PFSK-1 (cell line): ENCODE data around the gene RGS3.

Experiments used
- FOXP2 ChIP-seq: optimal IDR thresholded peaks from 2 replicates; pipeline ENCODE3; 2011; ENCODE audit warnings: borderline replicate concordance, control low read depth, inconsistent platforms; ENCODE audit not compliant: insufficient read depth; ENCODE audit errors: extremely low read length, extremely low read depth
- POLR2AphosphoS5 ChIP-seq: IDR thresholded peaks from 2 replicates; pipeline ENCODE4 v1.6.1; 2012; ENCODE audit warnings: low read depth, mild to moderate bottlenecking, control low read depth, low read length, moderate library complexity
- SIN3A ChIP-seq: IDR thresholded peaks from 2 replicates; pipeline ENCODE4 v1.6.1; 2012; ENCODE audit warnings: mild to moderate bottlenecking, low read length, moderate library complexity, borderline replicate concordance; ENCODE audit not compliant: insufficient read depth
- TAF1 ChIP-seq: IDR thresholded peaks from 2 replicates; pipeline ENCODE4 v1.6.1; 2012; ENCODE audit warnings: low read length, control low read depth, borderline replicate concordance; ENCODE audit not compliant: insufficient read depth
- TF ChIP-seq, protein P1 (sequence below), 2 experiments: IDR thresholded peaks; 2 replicates each; pipeline versions ENCODE4 v1.6.1 to v1.8.0; 2011 to 2012; ENCODE audit warnings: low read depth in 2 of 2, low read length in 2 of 2, control low read depth in 1 of 2, inconsistent platforms in 1 of 2, mild to moderate bottlenecking in 1 of 2, moderate library complexity in 1 of 2; ENCODE audit not compliant: insufficient read depth in 1 of 2

Gene RGS3

DNA sequence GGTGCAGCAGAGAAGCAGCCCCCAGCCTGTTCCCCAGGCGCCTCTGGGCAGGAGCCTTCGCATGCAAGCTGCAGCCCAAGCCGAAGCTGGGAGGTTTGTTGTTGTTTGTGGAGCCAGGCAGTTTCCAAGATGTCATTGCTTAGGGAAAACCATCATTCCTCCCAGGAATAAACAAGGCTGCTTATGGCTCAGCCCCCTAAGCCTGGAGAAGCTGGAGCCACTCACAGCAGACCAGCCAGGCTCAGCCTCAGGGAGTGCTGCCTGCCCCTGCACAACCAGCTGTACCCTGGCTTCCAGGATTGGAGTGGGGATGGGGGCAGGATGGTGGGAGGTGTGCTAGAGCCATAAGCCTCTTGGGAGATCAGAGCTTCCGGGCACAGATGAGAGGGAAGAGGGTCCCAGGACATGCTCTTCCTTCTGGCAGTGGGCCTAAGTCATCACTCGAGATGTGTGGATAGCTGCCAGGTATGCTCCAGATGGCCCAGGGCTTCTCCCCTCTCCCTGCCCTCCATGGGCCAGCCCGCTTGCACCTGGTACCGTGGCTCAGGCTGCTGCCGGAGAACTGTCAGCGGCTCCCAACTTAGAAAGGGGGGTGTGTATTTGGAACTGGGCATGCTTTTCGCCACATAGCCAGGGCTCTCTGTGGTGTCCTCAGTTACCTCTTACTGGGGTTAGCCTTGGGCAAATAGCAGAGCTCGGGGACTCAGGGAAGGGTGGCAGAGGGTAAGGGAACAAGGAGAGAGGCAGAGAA is 105.2 kb downstream of the RGS3 start:
- TF ChIP-seq FOXP2 = no peak
- no peak for TF ChIP-seq POLR2AphosphoS5
- TF ChIP-seq, protein P1, sequence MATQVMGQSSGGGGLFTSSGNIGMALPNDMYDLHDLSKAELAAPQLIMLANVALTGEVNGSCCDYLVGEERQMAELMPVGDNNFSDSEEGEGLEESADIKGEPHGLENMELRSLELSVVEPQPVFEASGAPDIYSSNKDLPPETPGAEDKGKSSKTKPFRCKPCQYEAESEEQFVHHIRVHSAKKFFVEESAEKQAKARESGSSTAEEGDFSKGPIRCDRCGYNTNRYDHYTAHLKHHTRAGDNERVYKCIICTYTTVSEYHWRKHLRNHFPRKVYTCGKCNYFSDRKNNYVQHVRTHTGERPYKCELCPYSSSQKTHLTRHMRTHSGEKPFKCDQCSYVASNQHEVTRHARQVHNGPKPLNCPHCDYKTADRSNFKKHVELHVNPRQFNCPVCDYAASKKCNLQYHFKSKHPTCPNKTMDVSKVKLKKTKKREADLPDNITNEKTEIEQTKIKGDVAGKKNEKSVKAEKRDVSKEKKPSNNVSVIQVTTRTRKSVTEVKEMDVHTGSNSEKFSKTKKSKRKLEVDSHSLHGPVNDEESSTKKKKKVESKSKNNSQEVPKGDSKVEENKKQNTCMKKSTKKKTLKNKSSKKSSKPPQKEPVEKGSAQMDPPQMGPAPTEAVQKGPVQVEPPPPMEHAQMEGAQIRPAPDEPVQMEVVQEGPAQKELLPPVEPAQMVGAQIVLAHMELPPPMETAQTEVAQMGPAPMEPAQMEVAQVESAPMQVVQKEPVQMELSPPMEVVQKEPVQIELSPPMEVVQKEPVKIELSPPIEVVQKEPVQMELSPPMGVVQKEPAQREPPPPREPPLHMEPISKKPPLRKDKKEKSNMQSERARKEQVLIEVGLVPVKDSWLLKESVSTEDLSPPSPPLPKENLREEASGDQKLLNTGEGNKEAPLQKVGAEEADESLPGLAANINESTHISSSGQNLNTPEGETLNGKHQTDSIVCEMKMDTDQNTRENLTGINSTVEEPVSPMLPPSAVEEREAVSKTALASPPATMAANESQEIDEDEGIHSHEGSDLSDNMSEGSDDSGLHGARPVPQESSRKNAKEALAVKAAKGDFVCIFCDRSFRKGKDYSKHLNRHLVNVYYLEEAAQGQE (IDR thresholded peaks at IDR 0.05; ENCODE audit: insufficient read depth in 1 of 2, low read depth in 2 of 2, low read length in 2 of 2) = no peak
- no peak for TF ChIP-seq TAF1
- TF ChIP-seq SIN3A = no peak

DNA sequence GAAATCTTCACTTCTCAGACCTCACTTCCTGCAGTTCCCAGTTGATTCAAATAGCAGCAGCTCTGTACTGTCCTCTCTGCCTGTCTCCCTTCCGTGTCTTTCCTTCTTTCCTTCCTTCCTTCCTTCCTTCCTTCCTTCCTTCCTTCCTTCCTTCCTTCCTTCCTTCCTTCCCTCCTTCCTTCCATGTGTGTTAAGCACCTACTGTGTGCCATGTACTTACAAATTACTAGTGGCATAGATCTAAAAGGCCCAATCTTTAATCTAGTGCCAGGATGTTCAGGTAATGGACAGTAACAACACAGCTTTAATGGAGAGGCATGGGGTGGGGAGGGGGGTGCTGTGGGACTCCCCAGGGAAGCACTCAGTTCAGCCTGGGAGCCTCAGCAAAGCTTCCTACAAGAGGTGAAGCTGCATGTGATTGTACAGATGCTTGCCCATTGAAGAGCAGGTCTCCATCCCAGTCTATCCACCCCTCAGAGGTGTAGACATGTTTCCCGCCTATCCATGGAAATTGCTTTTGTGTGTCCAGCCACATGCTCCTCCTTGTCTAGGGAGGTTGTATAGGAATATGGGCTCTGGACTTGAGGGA is 106.0 kb downstream of the RGS3 start:
- TF ChIP-seq, protein P1 (IDR thresholded peaks at IDR 0.05; ENCODE audit: insufficient read depth in 1 of 2, low read depth in 2 of 2, low read length in 2 of 2) = no peak
- TF ChIP-seq POLR2AphosphoS5 = no peak
- no peak for TF ChIP-seq FOXP2
- TF ChIP-seq TAF1 = no peak
- TF ChIP-seq SIN3A = no peak

DNA sequence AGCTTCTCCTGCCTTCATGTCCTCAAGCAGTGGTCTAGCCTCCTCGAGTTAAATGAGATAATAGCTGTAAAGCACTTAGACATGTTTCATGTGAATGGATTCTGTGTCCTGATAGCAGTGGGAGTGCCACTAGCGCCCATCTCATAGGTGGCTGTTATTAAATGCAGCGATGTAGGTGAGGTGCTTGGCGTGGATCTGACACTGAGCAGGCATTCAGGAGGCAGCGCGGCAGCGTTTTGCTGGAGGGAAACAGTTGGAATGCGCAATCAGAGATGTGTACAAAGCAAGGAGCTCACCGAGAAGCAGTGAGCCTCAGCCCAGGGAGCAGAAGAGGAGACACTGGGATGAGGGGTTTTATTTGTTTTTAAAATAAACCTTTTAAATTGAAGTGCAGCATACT is 106.6 kb downstream of the RGS3 start:
- TF ChIP-seq, protein P1 (IDR thresholded peaks at IDR 0.05; ENCODE audit: insufficient read depth in 1 of 2, low read depth in 2 of 2, low read length in 2 of 2) = no peak
- TF ChIP-seq SIN3A = no peak
- no peak for TF ChIP-seq TAF1
- no peak for TF ChIP-seq POLR2AphosphoS5
- no peak for TF ChIP-seq FOXP2

DNA sequence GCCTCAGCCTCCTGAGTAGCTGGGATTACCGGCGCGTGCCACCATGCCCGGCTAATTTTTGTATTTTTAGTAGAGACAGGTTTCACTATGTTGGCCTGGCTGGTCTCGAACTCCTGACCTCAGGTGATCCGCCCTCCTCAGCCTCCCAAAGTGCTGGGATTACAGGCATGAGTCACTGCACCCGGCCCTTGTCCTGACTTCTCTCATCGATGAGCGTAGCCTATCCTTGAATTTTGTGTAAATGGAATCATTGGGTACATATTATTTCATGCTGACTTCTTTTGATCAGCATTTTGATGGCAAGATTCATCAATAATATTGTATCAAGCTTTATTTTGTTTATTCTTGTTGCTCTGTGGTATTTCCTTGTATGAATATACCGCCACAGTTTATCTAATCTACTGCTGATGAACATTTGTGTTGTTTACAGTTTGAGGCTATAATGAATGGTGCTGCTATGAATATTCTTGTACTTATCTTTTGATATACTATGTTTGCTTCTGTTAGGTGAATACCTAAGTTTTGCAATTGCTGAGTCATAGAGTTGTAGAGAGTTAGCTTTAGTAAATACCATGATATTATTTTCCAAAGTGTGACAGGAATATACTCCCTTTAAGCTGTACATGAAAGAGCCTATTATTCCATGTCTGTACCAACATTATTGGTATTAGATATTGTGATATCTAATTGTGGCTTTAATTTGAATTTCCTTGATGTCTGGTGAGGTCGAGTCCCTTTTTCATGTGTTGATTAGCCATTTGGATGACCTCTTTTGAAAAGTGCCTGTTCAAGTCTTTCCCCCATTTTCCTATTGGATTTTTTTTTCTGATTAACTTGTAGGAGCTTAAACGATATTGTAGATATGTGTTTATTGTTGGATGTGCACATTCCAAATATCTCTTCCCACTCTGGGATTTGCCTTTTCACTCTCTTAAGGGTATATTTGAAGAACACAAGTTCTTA is 107.5 kb downstream of the RGS3 start:
- no peak for TF ChIP-seq SIN3A
- no peak for TF ChIP-seq FOXP2
- no peak for TF ChIP-seq TAF1
- TF ChIP-seq, protein P1 (IDR thresholded peaks at IDR 0.05; ENCODE audit: insufficient read depth in 1 of 2, low read depth in 2 of 2, low read length in 2 of 2) = no peak
- TF ChIP-seq POLR2AphosphoS5 = no peak
